ENCODE data around the gene CTNNA3.

Gene CTNNA3

GRCh38 chr10:66844176-66844942 lies 851.6 kb downstream of the CTNNA3 start:
- FAIRE-seq = no peak

GRCh38 chr10:66843396-66843795 lies 852.6 kb downstream of the CTNNA3 start:
- FAIRE-seq = no peak

- no peak for FAIRE-seq
Observed at GRCh38 chr10:66842867-66843266, 853.1 kb downstream of the CTNNA3 start.

GRCh38 chr10:66842371-66842770 lies 853.6 kb downstream of the CTNNA3 start:
- no peak for FAIRE-seq

- FAIRE-seq = no peak
Observed at GRCh38 chr10:66838656-66839055, 857.3 kb downstream of the CTNNA3 start.

- FAIRE-seq = no peak
Observed at GRCh38 chr10:66837990-66838389, 858.0 kb downstream of the CTNNA3 start.

- FAIRE-seq = no peak
Observed at GRCh38 chr10:66837335-66837734, 858.7 kb downstream of the CTNNA3 start.

- FAIRE-seq = no peak
Observed at GRCh38 chr10:66836771-66837170, 859.2 kb downstream of the CTNNA3 start.

GRCh38 chr10:66836057-66836456 lies 859.9 kb downstream of the CTNNA3 start:
- FAIRE-seq = no peak

GRCh38 chr10:66835400-66835799 lies 860.6 kb downstream of the CTNNA3 start:
- no peak for FAIRE-seq

- FAIRE-seq = no peak
Observed at GRCh38 chr10:66834802-66835201, 861.2 kb downstream of the CTNNA3 start.

- no peak for FAIRE-seq
Observed at GRCh38 chr10:66833861-66834260, 862.1 kb downstream of the CTNNA3 start.

- FAIRE-seq = no peak
Observed at GRCh38 chr10:66832781-66833422, 863.1 kb downstream of the CTNNA3 start.

- no peak for FAIRE-seq
Observed at GRCh38 chr10:66828957-66829356, 867.0 kb downstream of the CTNNA3 start.

- no peak for FAIRE-seq
Observed at GRCh38 chr10:66827353-66827752, 868.6 kb downstream of the CTNNA3 start.

GRCh38 chr10:66823301-66823700 lies 872.7 kb downstream of the CTNNA3 start:
- no peak for FAIRE-seq

GRCh38 chr10:66822801-66823200 lies 873.2 kb downstream of the CTNNA3 start:
- FAIRE-seq = no peak

- no peak for FAIRE-seq
Observed at GRCh38 chr10:66819691-66820090, 876.3 kb downstream of the CTNNA3 start.

- no peak for FAIRE-seq
Observed at GRCh38 chr10:66813122-66813521, 882.9 kb downstream of the CTNNA3 start.

- no peak for FAIRE-seq
Observed at GRCh38 chr10:66811211-66811610, 884.8 kb downstream of the CTNNA3 start.

- FAIRE-seq = no peak
Observed at GRCh38 chr10:66809402-66809801, 886.6 kb downstream of the CTNNA3 start.

GRCh38 chr10:66805612-66806011 lies 890.4 kb downstream of the CTNNA3 start:
- no peak for FAIRE-seq

GRCh38 chr10:66804962-66805361 lies 891.0 kb downstream of the CTNNA3 start:
- FAIRE-seq = no peak

- no peak for FAIRE-seq
Observed at GRCh38 chr10:66803174-66803573, 892.8 kb downstream of the CTNNA3 start.

- FAIRE-seq = no peak
Observed at GRCh38 chr10:66799474-66799873, 896.5 kb downstream of the CTNNA3 start.
